Astrocyte (in vitro differentiated cells and primary cell): ENCODE data around the gene MYOG. TPM values are rescaled to one million over a fixed set of nuclear protein-coding genes. Genes with fewer than 3 reads are reported as not detected.

Experiments
- DNase-seq: peaks from one replicate; pipeline ENCODE4 v3.0.0-alpha.2; 2010; ENCODE audit warnings: low read depth
- FAIRE-seq: peaks from 2 replicates; lab custom pipeline; 2011; peaks lifted over from hg19 to GRCh38; lab: Jason Lieb, UNC
- H2AFZ ChIP-seq: 2 replicates; pipeline ENCODE4 v1.6.0; 2012; ENCODE audit warnings: low read depth, low read length, inconsistent platforms
- H3K27ac ChIP-seq: 2 replicates; pipeline ENCODE4 v1.5.1; 2011; ENCODE audit warnings: low read depth, low read length, inconsistent platforms
- H3K27me3 ChIP-seq: 2 replicates; pipeline ENCODE4 v1.6.0; 2011; ENCODE audit warnings: low read length, inconsistent platforms; ENCODE audit not compliant: insufficient read depth
- H3K36me3 ChIP-seq: 2 replicates; pipeline ENCODE4 v1.5.1; 2011; ENCODE audit warnings: low read length, inconsistent platforms; ENCODE audit not compliant: insufficient read depth
- H3K4me1 ChIP-seq: 2 replicates; pipeline ENCODE4 v1.5.1; 2011; ENCODE audit warnings: low read length, inconsistent platforms; ENCODE audit not compliant: insufficient read depth
- H3K4me2 ChIP-seq: 2 replicates; pipeline ENCODE4 v1.6.0; 2012; ENCODE audit warnings: low read length, inconsistent platforms
- H3K4me3 ChIP-seq: 2 replicates; pipeline ENCODE4 v1.5.1; 2011; ENCODE audit warnings: low read depth, mild to moderate bottlenecking, low read length, inconsistent platforms; ENCODE audit not compliant: insufficient read depth
- H3K79me2 ChIP-seq: 2 replicates; pipeline ENCODE4 v1.6.0; 2012; ENCODE audit warnings: mild to moderate bottlenecking, low read length, inconsistent platforms; ENCODE audit not compliant: insufficient read depth
- H3K9ac ChIP-seq: 2 replicates; pipeline ENCODE4 v1.6.0; 2012; ENCODE audit warnings: mild to moderate bottlenecking, low read length, inconsistent platforms
- H3K9me3 ChIP-seq: 2 replicates; pipeline ENCODE4 v1.5.1; 2012; ENCODE audit warnings: low read depth, mild to moderate bottlenecking, low read length, inconsistent platforms; ENCODE audit not compliant: insufficient read depth
- H4K20me1 ChIP-seq: 2 replicates; pipeline ENCODE4 v1.6.0; 2012; ENCODE audit warnings: low read length, inconsistent platforms; ENCODE audit not compliant: insufficient read depth
- H3K27ac Mint-ChIP-seq: one replicate; pipeline ENCODE4 v1.8.0; 2021; ENCODE audit warnings: mild to moderate bottlenecking, mixed read lengths; ENCODE audit not compliant: unreplicated experiment
- H3K27me3 Mint-ChIP-seq: one replicate; pipeline ENCODE4 v1.8.0; 2021; ENCODE audit warnings: low read depth, mixed read lengths; ENCODE audit not compliant: unreplicated experiment
- H3K36me3 Mint-ChIP-seq: one replicate; pipeline ENCODE4 v1.8.0; 2021; ENCODE audit warnings: low read depth, mixed read lengths; ENCODE audit not compliant: unreplicated experiment
- H3K4me1 Mint-ChIP-seq: one replicate; pipeline ENCODE4 v1.8.0; 2021; ENCODE audit warnings: low read depth, mixed read lengths; ENCODE audit not compliant: unreplicated experiment
- H3K4me3 Mint-ChIP-seq: one replicate; pipeline ENCODE4 v1.8.0; 2021; ENCODE audit warnings: mild to moderate bottlenecking, moderate library complexity, mixed read lengths; ENCODE audit not compliant: unreplicated experiment
- H3K9me3 Mint-ChIP-seq: one replicate; pipeline ENCODE4 v1.8.0; 2021; ENCODE audit warnings: mild to moderate bottlenecking, mixed read lengths; ENCODE audit not compliant: unreplicated experiment
- EZH2 ChIP-seq: IDR thresholded peaks from 2 replicates; pipeline ENCODE4 v1.6.1; 2012; ENCODE audit warnings: mild to moderate bottlenecking, low read length, inconsistent platforms; ENCODE audit not compliant: insufficient read depth
- total RNA-seq: library from RNA; stranded (reverse); gene quantifications from 2 replicates; pipeline ENCODE4 v1.2.1, GENCODE V29; 2021
- TF ChIP-seq, protein P1 (sequence below): IDR thresholded peaks from 2 replicates; pipeline ENCODE4 v1.5.1; 2011; ENCODE audit warnings: low read depth, mild to moderate bottlenecking, inconsistent platforms, low read length, moderate library complexity; ENCODE audit not compliant: insufficient read depth

MYOG gene
- total RNA-seq, 1 donor from 2014 or later = not detected

DNA sequence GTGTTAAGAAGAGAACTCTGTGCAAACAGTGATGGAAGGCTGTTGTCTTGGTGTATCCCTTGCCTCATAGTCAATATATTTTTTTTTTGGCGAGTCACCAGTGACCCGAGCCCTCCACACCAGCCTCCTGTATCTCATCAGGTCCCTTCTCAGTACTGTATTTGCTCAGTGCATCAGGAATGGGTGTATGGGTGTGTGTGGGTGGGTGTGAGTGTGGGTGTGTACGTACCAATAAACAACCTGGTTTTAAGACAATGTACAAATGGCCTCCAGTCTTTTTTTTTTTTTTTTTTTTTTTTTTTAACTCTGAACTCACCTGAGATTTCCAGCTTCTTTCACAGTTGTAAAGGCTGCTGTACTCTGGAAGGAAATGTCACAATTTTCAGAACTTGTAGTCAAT, 7.3 kb downstream of the MYOG start:
- Histone ChIP-seq H2AFZ (no peak overlapping the region), H3K4me3 (no peak overlapping the region), H3K36me3 (no peaks in the 10 kb centered on the region), H4K20me1 (no peaks in the 10 kb centered on the region), H3K9me3 (no peaks in the 10 kb centered on the region), H3K4me1 (no peaks in the 10 kb centered on the region), H3K4me2 (no peak overlapping the region), H3K27ac (no peak overlapping the region), H3K27me3 (peaks cover 61% of the 10 kb centered on the region), H3K9ac (no peak overlapping the region), H3K79me2 (no peaks in the 10 kb centered on the region)
- Mint-ChIP-seq H3K27ac (no peak overlapping the region), H3K27me3 (peaks cover 74% of the 10 kb centered on the region), H3K9me3 (peaks cover 3% of the 10 kb centered on the region), H3K4me1 (no peaks in the 10 kb centered on the region), H3K36me3 (peaks cover 28% of the 10 kb centered on the region), H3K4me3 (no peak overlapping the region)
- FAIRE-seq (no peak), DNase-seq (no peak)
- TF ChIP-seq EZH2 = no peak

DNA sequence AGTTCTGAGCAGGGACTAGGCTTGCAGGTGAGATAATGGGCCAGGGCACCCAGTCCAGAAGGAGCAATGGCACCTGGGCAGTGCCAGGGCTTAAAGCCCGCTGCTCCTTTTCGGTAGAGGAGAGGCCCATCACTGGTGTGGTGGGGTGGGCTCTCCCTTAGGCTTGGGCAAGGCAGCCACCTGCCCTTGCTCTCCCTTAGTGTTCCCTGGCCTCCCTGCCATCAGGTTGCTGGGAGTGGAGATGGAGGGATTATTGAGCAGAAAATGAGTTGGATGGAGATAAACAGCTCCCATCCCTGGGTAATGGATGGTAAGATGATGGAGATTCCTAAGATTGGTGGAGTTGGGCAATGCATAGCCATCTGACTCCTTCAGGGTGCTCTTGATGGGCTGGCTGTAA, 7.9 kb downstream of the MYOG start:
- peaks cover 66% of the 10 kb centered on the region for H3K27me3 ChIP-seq
- no peak overlapping the region for H3K9ac ChIP-seq
- H3K79me2 ChIP-seq = no peaks in the 10 kb centered on the region
- Mint-ChIP-seq H3K36me3 (peaks cover 31% of the 10 kb centered on the region), H3K4me3 (no peak overlapping the region), H3K9me3 (peaks cover 3% of the 10 kb centered on the region), H3K27me3 (peaks cover 76% of the 10 kb centered on the region), H3K4me1 (no peaks in the 10 kb centered on the region), H3K27ac (no peak overlapping the region)
- no peaks in the 10 kb centered on the region for H3K36me3 ChIP-seq
- H2AFZ ChIP-seq = no peak overlapping the region
- no peak overlapping the region for H3K27ac ChIP-seq
- H4K20me1 ChIP-seq = no peaks in the 10 kb centered on the region
- TF ChIP-seq, protein P1, sequence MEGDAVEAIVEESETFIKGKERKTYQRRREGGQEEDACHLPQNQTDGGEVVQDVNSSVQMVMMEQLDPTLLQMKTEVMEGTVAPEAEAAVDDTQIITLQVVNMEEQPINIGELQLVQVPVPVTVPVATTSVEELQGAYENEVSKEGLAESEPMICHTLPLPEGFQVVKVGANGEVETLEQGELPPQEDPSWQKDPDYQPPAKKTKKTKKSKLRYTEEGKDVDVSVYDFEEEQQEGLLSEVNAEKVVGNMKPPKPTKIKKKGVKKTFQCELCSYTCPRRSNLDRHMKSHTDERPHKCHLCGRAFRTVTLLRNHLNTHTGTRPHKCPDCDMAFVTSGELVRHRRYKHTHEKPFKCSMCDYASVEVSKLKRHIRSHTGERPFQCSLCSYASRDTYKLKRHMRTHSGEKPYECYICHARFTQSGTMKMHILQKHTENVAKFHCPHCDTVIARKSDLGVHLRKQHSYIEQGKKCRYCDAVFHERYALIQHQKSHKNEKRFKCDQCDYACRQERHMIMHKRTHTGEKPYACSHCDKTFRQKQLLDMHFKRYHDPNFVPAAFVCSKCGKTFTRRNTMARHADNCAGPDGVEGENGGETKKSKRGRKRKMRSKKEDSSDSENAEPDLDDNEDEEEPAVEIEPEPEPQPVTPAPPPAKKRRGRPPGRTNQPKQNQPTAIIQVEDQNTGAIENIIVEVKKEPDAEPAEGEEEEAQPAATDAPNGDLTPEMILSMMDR = no peak
- TF ChIP-seq EZH2 = no peak
- DNase-seq (no peak), FAIRE-seq (no peak)
- no peaks in the 10 kb centered on the region for H3K9me3 ChIP-seq
- no peaks in the 10 kb centered on the region for H3K4me1 ChIP-seq
- no peak overlapping the region for H3K4me3 ChIP-seq
- H3K4me2 ChIP-seq = no peak overlapping the region

DNA sequence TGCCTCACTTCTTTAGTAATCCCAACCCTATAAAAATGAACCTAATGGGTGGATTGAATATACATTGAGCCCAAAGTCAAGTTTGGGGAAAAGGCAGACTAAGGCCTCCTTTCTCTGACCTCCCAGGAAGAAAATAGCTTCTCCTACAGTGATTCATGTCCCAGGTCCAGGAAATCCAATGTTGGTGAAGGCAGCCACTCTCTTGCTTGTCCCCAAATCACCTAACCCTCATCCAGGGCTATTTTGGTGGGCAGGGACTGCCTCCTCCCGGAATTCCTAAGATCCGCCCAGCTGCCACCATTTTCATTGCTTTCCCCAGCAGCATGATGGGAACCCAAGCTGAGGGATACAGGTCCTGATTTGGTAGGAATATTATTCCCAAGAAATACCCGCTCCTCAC, 8.4 kb downstream of the MYOG start:
- Mint-ChIP-seq H3K4me1 (no peaks in the 10 kb centered on the region), H3K9me3 (peaks cover 3% of the 10 kb centered on the region), H3K27me3 (peaks cover 80% of the 10 kb centered on the region), H3K27ac (no peak overlapping the region), H3K36me3 (peaks cover 31% of the 10 kb centered on the region), H3K4me3 (no peak overlapping the region)
- Histone ChIP-seq H3K9ac (no peak overlapping the region), H3K9me3 (no peaks in the 10 kb centered on the region), H2AFZ (no peak overlapping the region), H3K4me3 (no peak overlapping the region), H3K27ac (no peak overlapping the region), H3K79me2 (no peaks in the 10 kb centered on the region), H3K36me3 (no peaks in the 10 kb centered on the region), H4K20me1 (no peaks in the 10 kb centered on the region), H3K27me3 (peaks cover 61% of the 10 kb centered on the region), H3K4me2 (no peak overlapping the region), H3K4me1 (no peaks in the 10 kb centered on the region)
- TF ChIP-seq, protein P1 = no peak
- no peak for TF ChIP-seq EZH2
- DNase-seq (no peak), FAIRE-seq (no peak)
